Uterus (tissue), 4 donors: ENCODE data around the gene CGNL1. TPM values are rescaled to one million over a fixed set of nuclear protein-coding genes. Genes with fewer than 3 reads are reported as not detected.

Experiments used
- DNase-seq, 2 donors: peaks; one replicate each; pipeline ENCODE4 v3.0.0-alpha.2; 2019 to 2020
- H3K27ac ChIP-seq, 2 donors: fragments of 200-600 bp; sonication (generic); 1 replicate in 1 of 2; 2 replicates in 1 of 2; pipeline ENCODE4 v1.5.1; 2016 to 2018
- H3K27me3 ChIP-seq, 2 donors: fragments of 200-600 bp; sonication (generic); one replicate each; pipeline ENCODE4 v1.5.1; 2018 to 2019; ENCODE audit warnings: control low read depth in 1 of 2
- H3K36me3 ChIP-seq, 2 donors: fragments of 200-600 bp; sonication (generic); one replicate each; pipeline ENCODE4 v1.5.1; 2019; ENCODE audit warnings: control low read depth in 1 of 2
- H3K4me1 ChIP-seq, 2 donors: fragments of 200-600 bp; sonication (generic); one replicate each; pipeline ENCODE4 v1.5.1; 2018 to 2019; ENCODE audit warnings: control low read depth in 1 of 2
- H3K4me3 ChIP-seq, 2 donors: fragments of 200-600 bp; sonication (generic); 1 replicate in 1 of 2; 2 replicates in 1 of 2; pipeline ENCODE4 v1.5.1; 2018 to 2019; ENCODE audit warnings: mild to moderate bottlenecking in 1 of 2
- H3K9me3 ChIP-seq, 2 donors: fragments of 200-600 bp; sonication (generic); one replicate each; pipeline ENCODE4 v1.5.1; 2019; ENCODE audit warnings: control low read depth in 1 of 2
- CTCF ChIP-seq, 4 experiments: fragments of 200-600 bp in 2 of 4; fragments of 450-650 bp in 2 of 4; sonication (generic) in 2 of 4; IDR thresholded peaks; one replicate each; pipeline ENCODE4 v1.5.1; 2016 to 2019; ENCODE audit warnings: antibody characterized with exemption in 4 of 4, mild to moderate bottlenecking in 2 of 4, moderate library complexity in 1 of 4
- POLR2A ChIP-seq, 2 donors: fragments of 450-650 bp; IDR thresholded peaks; one replicate each; pipeline ENCODE4 v1.6.1; 2016; ENCODE audit warnings: antibody characterized with exemption in 2 of 2, mild to moderate bottlenecking in 1 of 2, moderate library complexity in 1 of 2
- intact Hi-C: fragments of 100-400 bp; cut with DNase I; formaldehyde crosslinking; loops from one replicate; pipeline ENCODE4 v1.15.1; 2023; ENCODE audit warnings: low total_unique reads
- total RNA-seq, 4 donors: library from RNA; depleted of rRNA in 3 of 4; stranded (reverse); fragments of >200 nt in 3 of 4; gene quantifications; one replicate each; pipeline versions ENCODE4 v1.1.0 to v1.2.4, GENCODE V29; 2014 to 2023
- donor health status: DM: yes; HTN: yes; CAD: no.

CGNL1 gene
- total RNA-seq, 4 donors from 2014 or later, result 15.1 to 74.4 (median 31.7) TPM

DNA sequence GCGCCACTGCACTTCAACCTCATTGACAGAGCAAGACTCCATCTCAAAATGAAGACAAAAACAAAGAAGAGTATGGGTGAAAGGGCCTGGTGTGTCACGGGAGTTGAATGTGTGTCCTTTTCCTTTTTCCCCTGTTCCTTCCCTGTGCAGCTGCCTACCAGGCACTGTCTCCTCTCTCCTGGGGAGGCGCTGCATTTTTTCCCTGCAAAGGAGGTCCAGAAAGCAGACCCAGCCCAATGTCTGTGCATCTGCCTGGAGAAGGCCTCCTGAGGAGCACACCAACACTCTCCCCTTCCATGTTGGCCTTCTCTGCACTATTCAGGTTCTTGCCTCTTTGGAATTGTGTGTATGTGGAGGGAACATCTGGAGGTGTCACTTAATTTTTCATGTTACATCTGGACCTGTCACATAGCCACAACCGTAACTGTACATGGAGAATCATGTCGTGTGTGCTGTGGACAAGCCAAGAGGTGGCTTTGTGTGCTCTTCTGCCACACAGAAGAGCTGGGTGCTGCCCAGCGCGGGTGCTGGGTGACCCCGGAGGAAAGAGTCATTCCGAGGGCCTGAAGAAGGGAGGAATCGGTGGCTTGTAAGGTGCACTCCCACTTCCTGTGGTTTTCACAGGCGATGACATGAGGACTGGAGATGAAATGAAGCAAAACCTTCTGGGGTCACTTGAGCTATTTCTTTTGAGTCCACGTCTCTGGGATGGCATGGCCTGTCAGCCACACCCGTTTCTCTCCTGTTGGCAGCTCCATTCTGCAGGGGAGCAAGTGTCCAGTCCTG, 46.5 kb upstream of the CGNL1 start:
- H3K27me3 ChIP-seq, result no peaks in the 10 kb centered on the region
- no peaks in the 10 kb centered on the region for H3K9me3 ChIP-seq
- TF ChIP-seq POLR2A (IDR thresholded peaks at IDR 0.05) (no peak), CTCF (IDR thresholded peaks at IDR 0.05) (no peak)
- no peaks in the 10 kb centered on the region for H3K36me3 ChIP-seq
- intact Hi-C loops, result no loop called here
- no peak for DNase-seq
- H3K4me1 ChIP-seq, result no peaks in the 10 kb centered on the region
- no peak overlapping the region for H3K4me3 ChIP-seq
- H3K27ac ChIP-seq, result no peak overlapping the region

DNA sequence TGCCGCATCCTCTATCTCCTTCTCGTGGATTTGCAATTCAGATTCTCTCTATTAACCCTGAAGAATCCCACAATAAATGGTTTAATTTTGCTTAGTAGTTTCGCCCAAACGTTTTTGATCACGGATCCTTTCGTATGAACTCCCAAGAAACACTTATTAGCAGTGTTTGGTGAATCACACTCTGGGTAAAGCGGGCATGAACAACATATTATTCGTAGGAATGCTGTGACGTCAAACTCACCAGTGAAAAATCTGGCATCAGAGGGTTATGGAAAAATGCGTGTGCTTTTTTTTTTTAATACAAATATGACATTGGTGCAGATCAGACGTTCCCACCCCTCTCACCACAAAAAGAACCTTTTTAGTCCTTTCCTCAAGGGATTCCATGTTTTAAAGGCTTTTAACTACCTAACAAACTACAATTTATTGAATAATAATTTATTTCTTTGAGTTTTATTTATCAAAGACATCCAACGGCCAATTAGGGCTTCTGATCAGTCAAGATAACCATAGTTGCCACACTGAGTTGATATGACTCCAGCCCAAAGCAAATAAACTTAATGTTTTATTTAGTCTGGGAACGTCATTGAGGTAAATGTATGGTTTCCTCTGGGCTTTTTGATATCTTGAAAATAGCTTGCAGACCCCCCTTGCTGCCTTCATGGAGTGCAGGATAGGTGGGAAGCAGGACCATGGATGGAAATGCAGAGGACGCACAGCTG, 45.5 kb upstream of the CGNL1 start:
- Histone ChIP-seq H3K36me3 (no peaks in the 10 kb centered on the region), H3K9me3 (no peaks in the 10 kb centered on the region), H3K27ac (no peak overlapping the region), H3K4me1 (no peaks in the 10 kb centered on the region), H3K4me3 (no peak overlapping the region), H3K27me3 (no peaks in the 10 kb centered on the region)
- intact Hi-C loops, result no loop called here
- DNase-seq, result no peak
- no peak for TF ChIP-seq CTCF (IDR thresholded peaks at IDR 0.05)
- no peak for TF ChIP-seq POLR2A (IDR thresholded peaks at IDR 0.05)

DNA sequence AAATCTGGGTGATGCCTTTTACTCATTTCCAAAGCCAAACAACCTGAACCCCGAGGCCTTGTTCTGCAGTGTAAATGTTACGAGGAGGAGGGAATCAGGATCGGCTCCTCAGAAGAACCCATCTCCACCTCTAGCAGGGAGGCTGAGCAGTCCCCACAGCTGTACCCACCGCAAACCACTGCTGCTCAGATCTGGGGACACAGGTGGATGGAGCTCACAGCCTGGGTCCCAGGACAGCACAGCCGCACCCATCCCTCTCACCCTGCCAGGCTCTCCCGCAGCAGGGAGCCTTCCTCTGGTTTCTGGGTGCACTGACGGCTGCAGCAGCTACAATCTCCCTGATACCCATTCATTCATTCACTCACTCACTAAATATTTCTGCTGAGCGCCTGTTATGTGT, 44.0 kb upstream of the CGNL1 start:
- no peak for DNase-seq
- Histone ChIP-seq H3K9me3 (no peaks in the 10 kb centered on the region), H3K27ac (no peak overlapping the region), H3K4me3 (no peak overlapping the region), H3K36me3 (no peaks in the 10 kb centered on the region), H3K27me3 (no peaks in the 10 kb centered on the region), H3K4me1 (no peaks in the 10 kb centered on the region)
- no peak for TF ChIP-seq CTCF (IDR thresholded peaks at IDR 0.05)
- TF ChIP-seq POLR2A (IDR thresholded peaks at IDR 0.05), result no peak
- intact Hi-C loops, result no loop called here

GRCh38 chr15:57333487-57333886, 42.8 kb upstream of the CGNL1 start:
- no peak overlapping the region for H3K27ac ChIP-seq
- no peaks in the 10 kb centered on the region for H3K9me3 ChIP-seq
- TF ChIP-seq POLR2A (IDR thresholded peaks at IDR 0.05) (no peak), CTCF (IDR thresholded peaks at IDR 0.05) (no peak)
- intact Hi-C loops, result no loop called here
- H3K4me3 ChIP-seq, result no peak overlapping the region
- H3K36me3 ChIP-seq, result no peaks in the 10 kb centered on the region
- no peak for DNase-seq
- H3K4me1 ChIP-seq, result no peaks in the 10 kb centered on the region
- H3K27me3 ChIP-seq, result no peaks in the 10 kb centered on the region

- TF ChIP-seq CTCF (IDR thresholded peaks at IDR 0.05) (no peak), POLR2A (IDR thresholded peaks at IDR 0.05) (no peak)
- H3K36me3 ChIP-seq, result no peaks in the 10 kb centered on the region
- no peak overlapping the region for H3K4me3 ChIP-seq
- H3K27me3 ChIP-seq, result no peaks in the 10 kb centered on the region
- intact Hi-C loops, result no loop called here
- H3K9me3 ChIP-seq, result no peaks in the 10 kb centered on the region
- no peaks in the 10 kb centered on the region for H3K4me1 ChIP-seq
- H3K27ac ChIP-seq, result no peak overlapping the region
- DNase-seq, result peak in 1 of 2 donors; percentile 46
Measured at GRCh38 chr15:57334257-57334656, 42.0 kb upstream of the CGNL1 start.
